AG04449 (cell line): ENCODE results near the gene MYRF.

Experiments used
- CTCF ChIA-PET: fragments of 350-600 bp; formaldehyde crosslinking; extraction: SDS; loops from one replicate; lab custom pipeline; 2021; ENCODE audit warnings: antibody characterized with exemption; lab: Yijun Ruan, JAX
- POLR2A ChIA-PET: fragments of 400-600, 350-600 bp; formaldehyde crosslinking; extraction: SDS; loops from one replicate; lab custom pipeline; 2020; ENCODE audit warnings: antibody characterized with exemption, inconsistent platforms; lab: Yijun Ruan, JAX
- DNase-seq: peaks from one replicate; pipeline ENCODE4 v3.0.0-alpha.2; 2010; ENCODE audit warnings: low read depth, low spot score
- H3K4me3 ChIP-seq: 2 replicates; pipeline ENCODE4 v1.5.1; 2011; ENCODE audit warnings: low read depth, mild to moderate bottlenecking, control low read depth, low read length
- CTCF ChIP-seq: IDR thresholded peaks from one replicate; pipeline ENCODE4 v1.5.1; 2011; ENCODE audit warnings: mild to moderate bottlenecking, moderate library complexity, low read length, control low read depth, inconsistent platforms; ENCODE audit not compliant: insufficient read depth; ENCODE audit errors: missing control alignments

MYRF gene

GRCh38 chr11:61832754-61833153, 80.3 kb downstream of the MYRF start:
- TF ChIP-seq CTCF, result no peak
- no peak for DNase-seq
- ChIA-PET CTCF (interaction anchor here (1.8 to 2.1 kb wide), 2 partner anchors 17 to 249 kb away, joined by 4 to 6 read pairs; no protein-coding TSS in a partner anchor), POLR2A (no interaction called here)
- H3K4me3 ChIP-seq, result no peak overlapping the region

GRCh38 chr11:61833471-61833870, 81.0 kb downstream of the MYRF start:
- no peak for TF ChIP-seq CTCF
- CTCF ChIA-PET, result interaction anchor here (1.1 to 2.1 kb wide), 6 partner anchors 16 to 275 kb away, joined by 3 to 10 read pairs (median 5); no protein-coding TSS in a partner anchor
- no peak for DNase-seq
- POLR2A ChIA-PET, result no interaction called here
- no peak overlapping the region for H3K4me3 ChIP-seq

GRCh38 chr11:61833926-61834277, 81.5 kb downstream of the MYRF start:
- CTCF ChIA-PET, result interaction anchor here (0.8 to 2.1 kb wide), 8 partner anchors 14 to 274 kb away, joined by 3 to 10 read pairs (median 4); no protein-coding TSS in a partner anchor
- H3K4me3 ChIP-seq, result no peak overlapping the region
- POLR2A ChIA-PET, result interaction anchor here (1.4 kb wide), 1 partner anchor 56 kb away, joined by 3 read pairs; no protein-coding TSS in a partner anchor
- no peak for DNase-seq
- TF ChIP-seq CTCF, result no peak

GRCh38 chr11:61834278-61835048, 82.0 kb downstream of the MYRF start:
- no peak overlapping the region for H3K4me3 ChIP-seq
- no peak for TF ChIP-seq CTCF
- DNase-seq, result no peak
- CTCF ChIA-PET, result interaction anchor here (0.7 to 2.1 kb wide), 10 partner anchors 14 to 274 kb away, joined by 3 to 10 read pairs (median 4); no protein-coding TSS in a partner anchor
- POLR2A ChIA-PET, result interaction anchor here (1.0 to 1.4 kb wide), 2 partner anchors 56 to 117 kb away, joined by 3 read pairs; no protein-coding TSS in a partner anchor

GRCh38 chr11:61836193-61836592, 83.8 kb downstream of the MYRF start:
- ChIA-PET CTCF (interaction anchor here (0.9 to 3.4 kb wide), 4 partner anchors 18 to 62 kb away, joined by 4 to 12 read pairs (median 8); no protein-coding TSS in a partner anchor), POLR2A (no interaction called here)
- no peak for DNase-seq
- no peak overlapping the region for H3K4me3 ChIP-seq
- TF ChIP-seq CTCF, result no peak

- DNase-seq, result no peak
- no peak overlapping the region for H3K4me3 ChIP-seq
- TF ChIP-seq CTCF, result no peak
- ChIA-PET CTCF (interaction anchor here (1.5 to 3.4 kb wide), 3 partner anchors 33 to 61 kb away, joined by 4 to 12 read pairs (median 12); no protein-coding TSS in a partner anchor), POLR2A (no interaction called here)
Measured at GRCh38 chr11:61837411-61838005, 85.1 kb downstream of the MYRF start.
